PC-9 (cell line): ENCODE data around the gene UBTD2.
A peak's percentile ranks its signal among the peaks of the same experiment; 100 is the strongest.

ENCODE experiments used
- EZH2 ChIP-seq: fragments of 200-600 bp; sonication (generic); IDR thresholded peaks from 2 replicates; pipeline ENCODE4 v1.8.0; 2017; ENCODE audit warnings: antibody characterized with exemption, low read depth
- TF ChIP-seq, protein P1 (sequence below): fragments of 200-600 bp; sonication (generic); conservative IDR thresholded peaks from 2 replicates; pipeline ENCODE4 v1.6.1; 2017; ENCODE audit warnings: mixed run types, antibody characterized with exemption, mild to moderate bottlenecking, moderate library complexity

DNA sequence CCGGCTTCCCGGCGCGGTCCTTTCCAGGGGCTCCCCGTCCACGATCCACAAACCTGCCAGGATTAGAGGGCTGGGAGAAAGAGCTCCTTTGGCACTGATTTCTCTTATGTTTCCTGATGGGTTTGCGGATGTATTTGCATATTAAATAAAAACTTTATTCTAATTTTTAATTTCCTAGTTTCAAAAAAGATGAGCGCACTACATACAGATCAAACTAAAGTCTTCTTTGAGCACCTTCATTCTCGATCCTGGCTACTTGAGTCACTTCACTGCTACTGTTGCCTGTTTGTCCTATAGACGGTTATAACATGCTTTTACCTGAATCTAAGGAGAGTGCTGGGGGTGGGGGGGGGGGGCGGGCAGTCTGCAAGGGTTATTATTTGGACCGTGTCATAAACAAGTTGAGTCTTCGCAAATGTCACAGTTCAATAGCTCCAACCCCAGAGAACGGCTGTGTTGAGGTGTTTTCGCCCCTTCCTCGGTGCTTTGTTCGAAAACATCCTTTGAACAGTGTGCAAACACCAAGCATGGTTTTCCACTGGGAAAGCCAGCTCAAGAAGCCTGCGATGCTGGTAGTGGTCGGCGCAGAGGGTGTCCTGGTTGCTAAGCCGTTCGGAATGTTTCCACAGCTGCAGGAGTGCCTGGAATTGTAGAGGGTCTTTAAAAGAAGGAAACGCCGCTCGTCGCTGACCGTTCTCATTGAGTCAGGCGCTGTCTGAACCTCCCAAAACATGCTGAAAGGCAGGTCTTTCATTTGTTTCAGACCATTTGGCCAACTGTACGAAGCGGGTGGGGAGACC lies 94.5 kb downstream of the UBTD2 start:
- TF ChIP-seq, protein P1, sequence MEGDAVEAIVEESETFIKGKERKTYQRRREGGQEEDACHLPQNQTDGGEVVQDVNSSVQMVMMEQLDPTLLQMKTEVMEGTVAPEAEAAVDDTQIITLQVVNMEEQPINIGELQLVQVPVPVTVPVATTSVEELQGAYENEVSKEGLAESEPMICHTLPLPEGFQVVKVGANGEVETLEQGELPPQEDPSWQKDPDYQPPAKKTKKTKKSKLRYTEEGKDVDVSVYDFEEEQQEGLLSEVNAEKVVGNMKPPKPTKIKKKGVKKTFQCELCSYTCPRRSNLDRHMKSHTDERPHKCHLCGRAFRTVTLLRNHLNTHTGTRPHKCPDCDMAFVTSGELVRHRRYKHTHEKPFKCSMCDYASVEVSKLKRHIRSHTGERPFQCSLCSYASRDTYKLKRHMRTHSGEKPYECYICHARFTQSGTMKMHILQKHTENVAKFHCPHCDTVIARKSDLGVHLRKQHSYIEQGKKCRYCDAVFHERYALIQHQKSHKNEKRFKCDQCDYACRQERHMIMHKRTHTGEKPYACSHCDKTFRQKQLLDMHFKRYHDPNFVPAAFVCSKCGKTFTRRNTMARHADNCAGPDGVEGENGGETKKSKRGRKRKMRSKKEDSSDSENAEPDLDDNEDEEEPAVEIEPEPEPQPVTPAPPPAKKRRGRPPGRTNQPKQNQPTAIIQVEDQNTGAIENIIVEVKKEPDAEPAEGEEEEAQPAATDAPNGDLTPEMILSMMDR = peak; percentile 4; the same call in 1 of the 2 replicates
- TF ChIP-seq EZH2 = no peak
